HepG2 (cell line): ENCODE measurements around the gene ALDH3A2. TPM values are rescaled to one million over a fixed set of nuclear protein-coding genes. Genes with fewer than 3 reads are reported as not detected.
A peak's percentile ranks its signal among the peaks of the same experiment; 100 is the strongest.

Experiments used
- ATAC-seq: fragments of 200-7000 bp; cut with Tn5 transposase; 3 replicates; pipeline ENCODE4 v1.9.1; 2020; ENCODE audit warnings: mild to moderate bottlenecking, moderate library complexity
- BruUV-seq: library from RNA; stranded (reverse); fragments of 400-500 nt; replicated peaks from 2 replicates; lab custom pipeline; 2021; lab: Mats Ljungman, UMichigan
- CTCF ChIA-PET: fragments of 300-600 bp; formaldehyde crosslinking; extraction: SDS; loops from one replicate; lab custom pipeline; 2021; ENCODE audit warnings: low total read pairs, inconsistent platforms, low intra/inter-chr PET ratio; lab: Yijun Ruan, JAX
- POLR2A ChIA-PET: fragments of 350-600 bp; sonication (Branson Sonifier 250); formaldehyde crosslinking; loops from one replicate; lab custom pipeline; 2020; ENCODE audit warnings: antibody characterized with exemption, inconsistent platforms; lab: Yijun Ruan, JAX
- DNase-seq: peaks from one replicate; pipeline ENCODE4 v3.0.0-alpha.2; 2015; ENCODE audit warnings: low spot score
- FAIRE-seq: peaks from 3 replicates; lab custom pipeline; 2011; peaks lifted over from hg19 to GRCh38; lab: Jason Lieb, UNC
- H2AFZ ChIP-seq: one replicate; pipeline ENCODE4 v1.6.1; 2011; ENCODE audit warnings: low read length, inconsistent platforms
- H3K27ac ChIP-seq: fragments of 300-600 bp; 3 replicates; pipeline ENCODE4 v1.8.0; 2011; ENCODE audit warnings: mixed run types, mild to moderate bottlenecking, mixed read lengths, low read length, inconsistent platforms; ENCODE audit not compliant: insufficient read depth; ENCODE audit errors: extremely low read length
- H3K27me3 ChIP-seq, 2 experiments: fragments of 200-600 bp in 1 of 2; 2 replicates in 1 of 2; 3 replicates in 1 of 2; pipeline versions ENCODE4 v1.6.0 to v1.8.0; 2011; ENCODE audit warnings: low read length in 2 of 2, mild to moderate bottlenecking in 2 of 2, moderate library complexity in 2 of 2, inconsistent platforms in 1 of 2; ENCODE audit not compliant: insufficient read depth in 2 of 2, control insufficient read depth in 1 of 2
- H3K36me3 ChIP-seq, 2 experiments: fragments of 200-600 bp in 1 of 2; replicated peaks in 1 of 2; 2 replicates in 1 of 2; 3 replicates in 1 of 2; pipeline versions ENCODE4 v1.5.1 to v1.8.0; 2011; ENCODE audit warnings: low read length in 2 of 2, inconsistent platforms in 1 of 2; ENCODE audit not compliant: insufficient read depth in 2 of 2, control insufficient read depth in 1 of 2
- H3K4me1 ChIP-seq: 2 replicates; pipeline ENCODE4 v1.5.1; 2012; ENCODE audit warnings: low read length, inconsistent platforms; ENCODE audit not compliant: insufficient read depth
- H3K4me2 ChIP-seq: 2 replicates; pipeline ENCODE4 v1.6.0; 2011; ENCODE audit warnings: low read depth, low read length, inconsistent platforms
- H3K4me3 ChIP-seq, 3 experiments: fragments of 200-600 bp in 1 of 3; sonication (generic), shearing (Covaris generic) in 1 of 3; replicated peaks in 1 of 3; 2 replicates each; pipeline ENCODE4 v1.5.1; 2011 to 2016; ENCODE audit warnings: low read length in 3 of 3, inconsistent platforms in 2 of 3, low read depth in 2 of 3, mild to moderate bottlenecking in 2 of 3, control low read depth in 1 of 3, mixed read lengths in 1 of 3; ENCODE audit not compliant: insufficient read depth in 1 of 3
- H3K79me2 ChIP-seq: one replicate; pipeline ENCODE4 v1.6.1; 2011; ENCODE audit warnings: low read length, inconsistent platforms; ENCODE audit not compliant: insufficient read depth
- H3K9ac ChIP-seq: 2 replicates; pipeline ENCODE4 v1.6.0; 2011; ENCODE audit warnings: mild to moderate bottlenecking, low read depth, low read length, inconsistent platforms; ENCODE audit not compliant: insufficient read depth
- H3K9me3 ChIP-seq: 2 replicates; pipeline ENCODE4 v1.5.1; 2012; ENCODE audit warnings: mild to moderate bottlenecking, low read length
- H4K20me1 ChIP-seq: 2 replicates; pipeline ENCODE4 v1.6.0; 2011; ENCODE audit warnings: inconsistent platforms, mild to moderate bottlenecking, low read length, moderate library complexity; ENCODE audit not compliant: insufficient read depth
- ADNP ChIP-seq: sonication (generic); formaldehyde crosslinking; IDR thresholded peaks from 2 replicates; pipeline ENCODE4 v1.4.0; 2020; ENCODE audit warnings: missing genetic modification reagents
- CENPT ChIP-seq: sonication (generic); formaldehyde crosslinking; IDR thresholded peaks from 2 replicates; pipeline ENCODE4 v1.8.0; 2022; ENCODE audit warnings: low read depth, mild to moderate bottlenecking, moderate library complexity, missing genetic modification reagents
- CSRNP1 ChIP-seq: sonication (generic); formaldehyde crosslinking; IDR thresholded peaks from 2 replicates; pipeline ENCODE4 v1.8.1; 2023; ENCODE audit warnings: mild to moderate bottlenecking, missing genetic modification reagents
- ESRRA ChIP-seq: sonication (generic); formaldehyde crosslinking; IDR thresholded peaks from 2 replicates; pipeline ENCODE4 v1.5.1; 2020; ENCODE audit warnings: mild to moderate bottlenecking, low read depth, missing genetic modification reagents
- FIP1L1 ChIP-seq: fragments of 200-400 bp; formaldehyde crosslinking; IDR thresholded peaks from 2 replicates; pipeline ENCODE4 v1.6.1; 2018; ENCODE audit warnings: low read depth, mild to moderate bottlenecking, low read length, moderate library complexity, borderline replicate concordance; ENCODE audit not compliant: insufficient read depth
- FUBP1 ChIP-seq: sonication (generic); formaldehyde crosslinking; IDR thresholded peaks from 2 replicates; pipeline ENCODE4 v1.5.1; 2020; ENCODE audit warnings: missing genetic modification reagents, mild to moderate bottlenecking, borderline replicate concordance
- GATA4 ChIP-seq: sonication (generic); IDR thresholded peaks from 2 replicates; pipeline ENCODE4 v1.6.1; 2016; ENCODE audit warnings: antibody characterized with exemption, low read depth, borderline replicate concordance
- MAFG ChIP-seq: sonication (generic); formaldehyde crosslinking; IDR thresholded peaks from 2 replicates; pipeline ENCODE4 v1.5.1; 2020; ENCODE audit warnings: mild to moderate bottlenecking, missing genetic modification reagents
- MLX ChIP-seq: IDR thresholded peaks from 2 replicates; pipeline ENCODE4 v1.6.1; 2016
- MNT ChIP-seq: fragments of 450-650 bp; IDR thresholded peaks from 2 replicates; pipeline ENCODE4 v1.6.1; 2016
- SATB2 ChIP-seq: sonication (generic); formaldehyde crosslinking; IDR thresholded peaks from 2 replicates; pipeline ENCODE4 v1.5.0; 2020; ENCODE audit warnings: missing genetic modification reagents
- SRF ChIP-seq: IDR thresholded peaks from 2 replicates; pipeline ENCODE4 v1.6.1; 2011; ENCODE audit warnings: mild to moderate bottlenecking, low read depth, low read length, moderate library complexity
- ZBTB1 ChIP-seq: sonication (generic); formaldehyde crosslinking; IDR thresholded peaks from 2 replicates; pipeline ENCODE4 v1.4.0; 2020; ENCODE audit warnings: missing genetic modification reagents, borderline replicate concordance
- ZC3H4 ChIP-seq: sonication (generic); formaldehyde crosslinking; IDR thresholded peaks from 2 replicates; pipeline ENCODE4 v1.4.0; 2020; ENCODE audit warnings: missing genetic modification reagents, borderline replicate concordance
- ZFP41 ChIP-seq: sonication (generic); formaldehyde crosslinking; IDR thresholded peaks from 2 replicates; pipeline ENCODE4 v1.4.0; 2020; ENCODE audit warnings: mild to moderate bottlenecking, missing genetic modification reagents, borderline replicate concordance
- ZNF138 ChIP-seq: sonication (generic); formaldehyde crosslinking; IDR thresholded peaks from 2 replicates; pipeline ENCODE4 v1.5.0; 2020; ENCODE audit warnings: mild to moderate bottlenecking, low read depth, missing genetic modification reagents
- ZNF557 ChIP-seq: sonication (generic); formaldehyde crosslinking; IDR thresholded peaks from 2 replicates; pipeline ENCODE4 v1.4.0; 2020; ENCODE audit warnings: missing genetic modification reagents
- ZNF850 ChIP-seq: sonication (generic); formaldehyde crosslinking; conservative IDR thresholded peaks from 2 replicates; pipeline ENCODE4 v1.9.0; 2021; ENCODE audit warnings: mild to moderate bottlenecking, missing genetic modification reagents
- WGBS: methylation state at CpG from one replicate; pipeline ENCODE4 v1.1.6; 2017; ENCODE audit warnings: low lambda C conversion rate; 5-methylcytosine and 5-hydroxymethylcytosine counted together
- in situ Hi-C: cut with HindIII; loops from 2 replicates; pipeline ENCODE4 v1.10.0; 2017; ENCODE audit warnings: low pct_unique_long_range_greater_than_20kb; ENCODE audit not compliant: extremely low pct_ligation_motif_present
- intact Hi-C: fragments of 100-400 bp; cut with micrococcal nuclease; formaldehyde crosslinking; loops from one replicate; pipeline ENCODE4 v1.10.0; 2022; ENCODE audit not compliant: unreplicated experiment
- polyA plus RNA-seq, 8 experiments: library from polyadenylated mRNA; depleted of rRNA in 3 of 8; stranded (reverse) in 7 of 8; unstranded in 1 of 8; fragments of >200 nt; fragmentation: Illumina TruSeq in 4 of 8; extraction: Trizol in 4 of 8; gene quantifications; 2 replicates each; pipeline versions ENCODE4 v1.2.1 to v1.2.3, GENCODE V29; 2011 to 2016; ENCODE audit warnings: low read depth in 4 of 8, missing spikeins in 1 of 8, mixed read lengths in 1 of 8; ENCODE audit not compliant: insufficient read depth in 1 of 8
- total RNA-seq, 5 experiments: library from RNA; depleted of rRNA; stranded (reverse); fragments of >200 nt; fragmentation: Illumina TruSeq; extraction: Trizol; gene quantifications; 2 replicates each; pipeline ENCODE4 v1.2.3, GENCODE V29; 2016; ENCODE audit warnings: low read depth in 1 of 5

The ALDH3A2 gene
- total and polyA plus RNA-seq, 2 of the 13 experiments (the other 11 are each of a cell fraction or from before 2014, with no cell fraction given) = 80.8 to 180 TPM

- H3K9me3 ChIP-seq = no peaks in the 10 kb centered on the region
- H2AFZ ChIP-seq = no peak overlapping the region
- in situ Hi-C loops = no loop called here
- CTCF ChIA-PET = interaction anchor here (1.9 kb wide), 1 partner anchor 25 kb away, joined by 7 read pairs; no protein-coding TSS in a partner anchor
- 1% methylated on average over 28 of the region's 37 CpGs for WGBS
- BruUV-seq = TSS peak; percentile 93
- ATAC-seq (peak; percentile 5), FAIRE-seq (no peak), DNase-seq (peak; percentile 37)
- peaks cover 74% of the 10 kb centered on the region for H3K4me1 ChIP-seq
- peak overlapping the region; percentile 80 for H3K9ac ChIP-seq
- no peaks in the 10 kb centered on the region for H4K20me1 ChIP-seq
- intact Hi-C loops = loop anchor here (1.0 to 10.0 kb wide), 8 partner anchors 12 to 133 kb away; no protein-coding TSS in a partner anchor
- H3K36me3 ChIP-seq = peaks cover 0 to 9% of the 10 kb centered on the region in 2 experiments; a peak in 1 of 5 replicates
- H3K27ac ChIP-seq = peak overlapping the region; percentile 88
- POLR2A ChIA-PET = interaction anchor here (0.6 to 5.3 kb wide), 33 partner anchors 10 to 309 kb away, joined by 3 to 194 read pairs (median 7); partner anchors contain the start of genes ALDH3A1, MAPK7 and SLC47A1
- H3K27me3 ChIP-seq = no peaks in the 10 kb centered on the region; a peak in 1 of 5 replicates
- peak overlapping the region; percentile 85 for H3K4me2 ChIP-seq
- H3K79me2 ChIP-seq = peaks cover 39% of the 10 kb centered on the region
- peak overlapping the region; percentile 58 to 86 (median 86) for H3K4me3 ChIP-seq
- TF ChIP-seq ZBTB1 (CRISPR knock-in tag) (no peak), ZNF557 (CRISPR knock-in tag) (no peak), SATB2 (CRISPR knock-in tag) (no peak), CSRNP1 (CRISPR knock-in tag) (no peak), FUBP1 (no peak), CENPT (CRISPR knock-in tag) (no peak), ZC3H4 (peak; percentile 67; the same call in 1 of the 2 replicates), ZFP41 (CRISPR knock-in tag) (no peak), MAFG (CRISPR knock-in tag) (no peak), ZNF850 (no peak), ZNF138 (CRISPR knock-in tag) (no peak), FIP1L1 (0 out of 2 replicates have a peak, but pooled peaks have one; percentile 11), ADNP (no peak), SRF (no peak), MNT (no peak), MLX (CRISPR knock-in tag) (no peak), ESRRA (CRISPR knock-in tag) (no peak), GATA4 (no peak)
Observed at GRCh38 chr17:19647697-19648474, 665 bp upstream of the ALDH3A2 start.
